Loucy (cell line): ENCODE measurements around the gene PKD1L1.

Experiments used
- CTCF ChIP-seq: fragments of 200-600 bp; sonication (generic); conservative IDR thresholded peaks from 2 replicates; pipeline ENCODE4 v1.5.1; 2014; ENCODE audit warnings: mild to moderate bottlenecking, antibody characterized with exemption, low read length
- EZH2phosphoT487 ChIP-seq: fragments of 200-600 bp; IDR thresholded peaks from 2 replicates; pipeline ENCODE4 v1.6.1; 2018; ENCODE audit warnings: antibody characterized with exemption, mild to moderate bottlenecking, moderate library complexity, borderline replicate concordance

- TF ChIP-seq CTCF (no peak), EZH2phosphoT487 (no peak)
Measured at GRCh38 chr7:47950714-47951113, 2.4 kb upstream of the PKD1L1 start.
